Measurements from ENCODE around the gene ZMYND8. TPM values are rescaled to one million over a fixed set of nuclear protein-coding genes. Genes with fewer than 3 reads are reported as not detected.

The ZMYND8 gene
- total and polyA plus RNA-seq, 10 of the 15 experiments (the other 5 are each of a cell fraction or from before 2014, with no cell fraction given): 12.9 to 54.8 (median 23.1) TPM

DNA sequence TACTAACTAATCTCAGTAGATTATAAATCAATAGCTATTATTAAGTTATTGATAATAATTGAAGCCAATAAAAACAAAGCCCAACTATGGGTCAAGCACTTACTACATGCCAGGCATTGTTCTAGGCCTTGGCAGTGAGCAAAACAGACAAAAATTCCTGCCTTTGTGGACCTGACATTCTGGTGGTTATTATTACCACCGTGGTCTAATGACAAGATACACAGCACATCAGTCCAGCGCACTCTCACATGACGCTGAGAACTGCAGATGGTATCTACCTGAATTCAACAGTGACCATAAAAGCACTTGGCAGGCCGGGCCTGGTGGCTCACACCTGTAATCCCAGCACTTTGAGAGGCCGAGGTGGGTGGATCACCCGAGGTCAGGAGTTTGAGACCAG lies 121.4 kb downstream of the ZMYND8 start:
- H3K36me3 ChIP-seq (ENCODE audit: control insufficient read depth in 2 of 2, insufficient read depth in 2 of 2, low read length in 1 of 2): peaks cover 35 to 48% of the 10 kb centered on the region in 2 experiments
- H3K27ac ChIP-seq (ENCODE audit: control insufficient read depth, insufficient read depth): no peak overlapping the region
- RAD21 ChIA-PET (ENCODE audit: unreplicated experiment): no interaction called here
- FAIRE-seq (no peak), ATAC-seq (no peak), DNase-seq (ENCODE audit: low read depth, low spot score) (no peak)
- in situ Hi-C loops (cut with MboI) (no loop called here), intact Hi-C loops (cut with micrococcal nuclease; ENCODE audit: unreplicated experiment) (no loop called here)
- no peak overlapping the region for H3K4me3 ChIP-seq
- whole genome bisulfite sequencing (ENCODE audit: insufficient coverage, insufficient replicate concordance, low lambda C conversion rate, missing lambda C conversion rate): 99% methylated on average over 6 of the region's 6 CpGs
- H3K9me3 ChIP-seq (replicated peaks; ENCODE audit: control insufficient read depth, insufficient read depth, low read length): no peaks in the 10 kb centered on the region; the same call in 2 of the 3 replicates
- POLR2A ChIA-PET: no interaction called here
- no peaks in the 10 kb centered on the region for H3K27me3 ChIP-seq (replicated peaks in 1 of 2; ENCODE audit: control insufficient read depth in 2 of 2, insufficient read depth in 2 of 2, low read length in 1 of 2)
- no peak overlapping the region for H3K4me2 ChIP-seq (ENCODE audit: control insufficient read depth, insufficient read depth)
- SMC1A ChIA-PET (ENCODE audit: uncharacterized antibody, unreplicated experiment): interaction anchor here (1.7 kb wide), 1 partner anchor 149 kb away, joined by 3 read pairs; no protein-coding TSS in a partner anchor
- H3K9ac ChIP-seq (ENCODE audit: control insufficient read depth, insufficient read depth, low read length): no peak overlapping the region
- BruUV-seq (replicated peaks): no TSS peak
- CTCF ChIA-PET: interaction anchor here (0.5 to 4.1 kb wide), 3 partner anchors 83 to 429 kb away, joined by 3 to 18 read pairs (median 4); no protein-coding TSS in a partner anchor
- H3K4me1 ChIP-seq (ENCODE audit: control insufficient read depth, insufficient read depth, low read length): peaks cover 5% of the 10 kb centered on the region; the same call in 1 of the 2 replicates
- TF ChIP-seq NFXL1 (IDR thresholded peaks at IDR 0.05; ENCODE audit: borderline replicate concordance): peak; percentile 56; the same call in 1 of the 2 replicates
- TF ChIP-seq ZSCAN29 (IDR thresholded peaks at IDR 0.05): no peak
- no peaks in the 10 kb centered on the region; the same call in 1 of the 2 replicates for H4K20me1 ChIP-seq (ENCODE audit: control insufficient read depth, insufficient read depth)
- no peaks in the 10 kb centered on the region; the same call in 1 of the 2 replicates for H3K79me2 ChIP-seq (ENCODE audit: control insufficient read depth, insufficient read depth, low read length)
- no peak overlapping the region for H2AFZ ChIP-seq (ENCODE audit: control insufficient read depth, low read depth, low read length)

DNA sequence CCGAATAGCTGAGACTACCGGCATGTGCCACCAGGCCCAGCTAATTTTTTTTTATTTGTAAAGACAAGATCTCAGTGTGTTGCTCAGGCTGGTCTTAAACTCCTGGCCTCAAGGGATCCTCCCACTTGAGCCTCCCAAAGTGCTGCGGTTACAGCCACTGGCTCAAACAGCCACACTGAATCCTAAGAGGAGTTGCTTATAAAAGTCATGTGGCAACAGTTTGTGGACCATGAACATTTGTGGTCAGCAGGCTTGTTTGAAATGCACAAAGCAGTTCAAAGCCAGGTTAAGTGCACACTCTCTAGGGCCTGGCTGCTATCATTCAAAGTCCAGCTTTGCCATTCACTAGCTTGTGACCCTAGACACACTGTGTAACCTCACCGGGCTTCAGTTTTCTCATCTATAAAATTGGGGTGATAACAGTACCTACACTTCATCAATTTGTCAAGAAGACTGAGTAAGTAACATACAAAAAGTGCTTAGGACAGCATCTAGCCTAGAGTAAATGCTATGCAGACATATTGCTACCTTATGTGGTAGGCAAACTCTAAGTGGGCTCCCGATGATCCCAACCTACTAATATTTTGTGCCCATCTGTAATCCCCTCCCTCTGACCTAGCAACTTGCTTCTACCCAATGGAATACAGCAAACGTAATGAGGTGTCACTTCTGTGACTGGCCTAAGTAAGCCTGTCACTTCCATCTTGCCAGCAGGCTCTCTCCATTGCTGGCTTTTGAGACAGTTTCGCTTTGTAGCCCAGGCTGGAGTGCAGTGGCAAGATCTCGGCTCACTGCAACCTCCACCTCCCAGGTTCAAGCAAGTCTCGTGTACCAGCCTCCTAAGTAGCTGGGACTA lies 122.9 kb downstream of the ZMYND8 start:
- WGBS (ENCODE audit: insufficient coverage, insufficient replicate concordance, low lambda C conversion rate, missing lambda C conversion rate): 90% methylated on average over 9 of the region's 9 CpGs
- FAIRE-seq (no peak), ATAC-seq (no peak; the same call in 2 of the 3 replicates), DNase-seq (ENCODE audit: low read depth, low spot score) (no peak)
- Histone ChIP-seq H3K9ac (ENCODE audit: control insufficient read depth, insufficient read depth, low read length) (no peak overlapping the region), H3K79me2 (ENCODE audit: control insufficient read depth, insufficient read depth, low read length) (no peaks in the 10 kb centered on the region; the same call in 1 of the 2 replicates), H4K20me1 (ENCODE audit: control insufficient read depth, insufficient read depth) (no peaks in the 10 kb centered on the region), H3K4me1 (ENCODE audit: control insufficient read depth, insufficient read depth, low read length) (peaks cover 5% of the 10 kb centered on the region; the same call in 1 of the 2 replicates), H3K27me3 (replicated peaks in 1 of 2; ENCODE audit: control insufficient read depth in 2 of 2, insufficient read depth in 2 of 2, low read length in 1 of 2) (no peaks in the 10 kb centered on the region), H2AFZ (ENCODE audit: control insufficient read depth, low read depth, low read length) (no peak overlapping the region), H3K27ac (ENCODE audit: control insufficient read depth, insufficient read depth) (no peak overlapping the region), H3K4me3 (no peak overlapping the region), H3K4me2 (ENCODE audit: control insufficient read depth, insufficient read depth) (no peak overlapping the region), H3K36me3 (ENCODE audit: control insufficient read depth in 2 of 2, insufficient read depth in 2 of 2, low read length in 1 of 2) (peaks cover 30 to 46% of the 10 kb centered on the region in 2 experiments), H3K9me3 (replicated peaks; ENCODE audit: control insufficient read depth, insufficient read depth, low read length) (no peaks in the 10 kb centered on the region; the same call in 2 of the 3 replicates)
- BruUV-seq (replicated peaks): no TSS peak
- no peak for TF ChIP-seq EGR1 (IDR thresholded peaks at IDR 0.05; ENCODE audit: borderline replicate concordance in 1 of 2, low read depth in 2 of 2, low read length in 2 of 2)
- TF ChIP-seq, protein P1, sequence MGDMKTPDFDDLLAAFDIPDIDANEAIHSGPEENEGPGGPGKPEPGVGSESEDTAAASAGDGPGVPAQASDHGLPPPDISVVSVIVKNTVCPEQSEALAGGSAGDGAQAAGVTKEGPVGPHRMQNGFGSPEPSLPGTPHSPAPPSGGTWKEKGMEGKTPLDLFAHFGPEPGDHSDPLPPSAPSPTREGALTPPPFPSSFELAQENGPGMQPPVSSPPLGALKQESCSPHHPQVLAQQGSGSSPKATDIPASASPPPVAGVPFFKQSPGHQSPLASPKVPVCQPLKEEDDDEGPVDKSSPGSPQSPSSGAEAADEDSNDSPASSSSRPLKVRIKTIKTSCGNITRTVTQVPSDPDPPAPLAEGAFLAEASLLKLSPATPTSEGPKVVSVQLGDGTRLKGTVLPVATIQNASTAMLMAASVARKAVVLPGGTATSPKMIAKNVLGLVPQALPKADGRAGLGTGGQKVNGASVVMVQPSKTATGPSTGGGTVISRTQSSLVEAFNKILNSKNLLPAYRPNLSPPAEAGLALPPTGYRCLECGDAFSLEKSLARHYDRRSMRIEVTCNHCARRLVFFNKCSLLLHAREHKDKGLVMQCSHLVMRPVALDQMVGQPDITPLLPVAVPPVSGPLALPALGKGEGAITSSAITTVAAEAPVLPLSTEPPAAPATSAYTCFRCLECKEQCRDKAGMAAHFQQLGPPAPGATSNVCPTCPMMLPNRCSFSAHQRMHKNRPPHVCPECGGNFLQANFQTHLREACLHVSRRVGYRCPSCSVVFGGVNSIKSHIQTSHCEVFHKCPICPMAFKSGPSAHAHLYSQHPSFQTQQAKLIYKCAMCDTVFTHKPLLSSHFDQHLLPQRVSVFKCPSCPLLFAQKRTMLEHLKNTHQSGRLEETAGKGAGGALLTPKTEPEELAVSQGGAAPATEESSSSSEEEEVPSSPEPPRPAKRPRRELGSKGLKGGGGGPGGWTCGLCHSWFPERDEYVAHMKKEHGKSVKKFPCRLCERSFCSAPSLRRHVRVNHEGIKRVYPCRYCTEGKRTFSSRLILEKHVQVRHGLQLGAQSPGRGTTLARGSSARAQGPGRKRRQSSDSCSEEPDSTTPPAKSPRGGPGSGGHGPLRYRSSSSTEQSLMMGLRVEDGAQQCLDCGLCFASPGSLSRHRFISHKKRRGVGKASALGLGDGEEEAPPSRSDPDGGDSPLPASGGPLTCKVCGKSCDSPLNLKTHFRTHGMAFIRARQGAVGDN (IDR thresholded peaks at IDR 0.05): no peak
- peak; percentile 20; the same call in 1 of the 2 replicates for TF ChIP-seq NFXL1 (IDR thresholded peaks at IDR 0.05; ENCODE audit: borderline replicate concordance)
- no peak for TF ChIP-seq YY1 (IDR thresholded peaks at IDR 0.05; ENCODE audit: low read depth, low read length)
- no peak for TF ChIP-seq BACH1 (IDR thresholded peaks at IDR 0.05; ENCODE audit: borderline replicate concordance)
- TF ChIP-seq RUNX3 (IDR thresholded peaks at IDR 0.05; ENCODE audit: low read length): peak; percentile 16; the same call in 1 of the 2 replicates
- no peak for TF ChIP-seq YBX1 (IDR thresholded peaks at IDR 0.05)
- TF ChIP-seq ZSCAN29 (IDR thresholded peaks at IDR 0.05): no peak
- TF ChIP-seq KDM1A (IDR thresholded peaks at IDR 0.05; ENCODE audit: borderline replicate concordance): no peak
- no peak for TF ChIP-seq CBX5 (IDR thresholded peaks at IDR 0.05; ENCODE audit: low read depth)
- TF ChIP-seq ZZZ3 (IDR thresholded peaks at IDR 0.05; ENCODE audit: control insufficient read depth, insufficient read length, low read depth): no peak
- in situ Hi-C loops (cut with MboI) (no loop called here), intact Hi-C loops (cut with micrococcal nuclease; ENCODE audit: unreplicated experiment) (no loop called here)
- CTCF ChIA-PET: interaction anchor here (0.7 to 4.1 kb wide), 2 partner anchors 12 to 151 kb away, joined by 3 to 18 read pairs; no protein-coding TSS in a partner anchor
- POLR2A ChIA-PET: no interaction called here
- SMC1A ChIA-PET (ENCODE audit: uncharacterized antibody, unreplicated experiment): interaction anchor here (1.1 to 1.3 kb wide), 2 partner anchors 25 to 29 kb away, joined by 3 to 4 read pairs; no protein-coding TSS in a partner anchor
- RAD21 ChIA-PET (ENCODE audit: unreplicated experiment): no interaction called here

All from GM12878 (cell line).